Aortic smooth muscle cell (primary cell): ENCODE results near the gene LHPP. TPM values are rescaled to one million over a fixed set of nuclear protein-coding genes. Genes with fewer than 3 reads are reported as not detected.

Experiments used
- total RNA-seq: library from RNA; depleted of rRNA; stranded (reverse); fragments of >200 nt; gene quantifications from 2 replicates; pipeline ENCODE4 v1.2.3, GENCODE V29; 2014

The LHPP gene
- total RNA-seq, result 7.4 and 9.8 TPM in 2 replicates

GRCh38 chr10:124461642-124462347, at the start of gene LHPP:
TSS of gene LHPP (plus strand) at chr10:124461823. CDS start at chr10:124461863, 40 bp downstream.

DNA sequence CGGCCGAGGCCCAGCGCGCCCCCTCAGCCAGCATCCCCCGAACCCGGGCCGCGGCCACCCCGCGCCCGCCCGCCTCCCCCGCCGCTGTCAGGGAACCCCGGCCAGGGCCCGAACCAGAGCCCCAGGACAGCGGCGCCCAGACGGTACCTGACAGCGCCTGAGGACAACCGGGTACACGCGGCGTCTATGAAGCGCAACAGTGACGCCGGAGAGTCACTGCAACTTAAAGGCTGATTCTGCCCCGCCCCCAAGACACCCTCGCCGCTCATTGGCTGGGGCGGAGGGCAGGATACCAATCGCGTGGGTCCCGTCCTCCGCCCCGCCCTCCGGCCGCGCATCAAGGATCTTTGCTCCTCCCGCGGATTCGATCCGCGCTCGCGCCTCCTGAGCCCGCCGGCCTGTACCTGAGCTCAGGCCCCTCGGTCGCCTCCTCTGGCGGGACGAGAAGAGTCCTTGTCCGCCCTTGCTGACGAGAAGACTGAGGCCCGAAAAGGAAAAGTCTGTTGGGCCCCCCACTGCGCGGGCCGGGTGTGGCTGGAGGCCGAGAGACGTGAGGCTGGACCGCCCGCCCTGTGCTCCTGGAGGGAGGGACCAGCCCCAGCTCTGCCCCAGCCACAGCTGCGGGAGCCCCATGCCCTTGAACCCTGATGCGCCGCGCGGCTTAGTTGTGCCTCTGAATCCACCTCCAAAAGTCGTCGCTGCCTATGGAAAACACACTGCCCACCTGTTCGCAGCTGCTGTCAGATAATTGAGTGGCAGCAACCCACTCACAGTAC, 42.7 kb upstream of the LHPP start, which contains the start of gene OAT:
TSS of gene OAT (minus strand) at position 198 of the 776 bp plus-strand sequence. CDS start 6,752 bp downstream, outside the sequence.

GRCh38 chr10:124450012-124450782, 11.4 kb upstream of the LHPP start, which contains the start of gene NKX1-2:
TSS of gene NKX1-2 (minus strand) at chr10:124450035. CDS start at chr10:124449943, 92 bp downstream.

Other genes starting within 250 kb of the LHPP start
- 211 and 222 TPM in 2 replicates for gene OAT, start 42.9 kb upstream of the LHPP start, total RNA-seq
- gene NKX1-2, start 11.8 kb upstream of the LHPP start, total RNA-seq, result not detected in 2 replicates